ENCODE results near the gene SPINK1.
"Not testable (repeated sequence)": the region's sequence is repeated elsewhere in the genome, so short reads cannot be mapped to it uniquely, and the experiment has no call there.

Gene SPINK1
- long read RNA-seq, donor 1, transcript SPINK1-202 (2 exons, 244 nt), result minor isoform, 111 of 266 reads
- long read RNA-seq, donor 1, transcript SPINK1-201 (4 exons, 542 nt), result major isoform, 154 of 266 reads
- long read RNA-seq, donor 1, partial matches to known transcripts, result 0 of 266 reads
- long read RNA-seq, donor 1, other reads (novel, unspliced or antisense), result 0 of 266 reads
- long read RNA-seq, donor 2, transcript SPINK1-201 (4 exons, 542 nt), result major isoform, 20 of 33 reads
- long read RNA-seq, donor 2, transcript SPINK1-202 (2 exons, 244 nt), result minor isoform, 13 of 33 reads
- long read RNA-seq, donor 2, partial matches to known transcripts, result 0 of 33 reads
- long read RNA-seq, donor 2, other reads (novel, unspliced or antisense), result 0 of 33 reads
- long read RNA-seq, donor 3, transcript SPINK1-202 (2 exons, 244 nt), result minor isoform, 26 of 72 reads
- long read RNA-seq, donor 3, transcript SPINK1-201 (4 exons, 542 nt), result major isoform, 45 of 72 reads
- long read RNA-seq, donor 3, partial matches to known transcripts, result 0 of 72 reads
- long read RNA-seq, donor 3, other reads (novel, unspliced or antisense), result 0 of 72 reads
- long read RNA-seq, donor 4, transcript SPINK1-202 (2 exons, 244 nt), result minor isoform, 24 of 62 reads
- long read RNA-seq, donor 4, transcript SPINK1-201 (4 exons, 542 nt), result major isoform, 37 of 62 reads
- long read RNA-seq, donor 4, partial matches to known transcripts, result 0 of 62 reads
- long read RNA-seq, donor 4, other reads (novel, unspliced or antisense), result 0 of 62 reads
- long read RNA-seq, donor 5, partial matches to known transcripts, result 0 of 4 reads
- long read RNA-seq, donor 5, other reads (novel, unspliced or antisense), result 0 of 4 reads
- long read RNA-seq, donor 6, transcript SPINK1-202 (2 exons, 244 nt), result minor isoform, 35 of 86 reads
- long read RNA-seq, donor 6, transcript SPINK1-201 (4 exons, 542 nt), result major isoform, 50 of 86 reads
- long read RNA-seq, donor 6, partial matches to known transcripts, result 0 of 86 reads
- long read RNA-seq, donor 6, other reads (novel, unspliced or antisense), result 0 of 86 reads
- long read RNA-seq, donor 7, transcript SPINK1-202 (2 exons, 244 nt), result minor isoform, 44 of 134 reads
- long read RNA-seq, donor 7, transcript SPINK1-201 (4 exons, 542 nt), result major isoform, 88 of 134 reads
- long read RNA-seq, donor 7, partial matches to known transcripts, result 0 of 134 reads
- long read RNA-seq, donor 7, other reads (novel, unspliced or antisense), result 0 of 134 reads
- long read RNA-seq, donor 8, transcript SPINK1-201 (4 exons, 542 nt), result major isoform, 25 of 37 reads
- long read RNA-seq, donor 8, transcript SPINK1-202 (2 exons, 244 nt), result minor isoform, 12 of 37 reads
- long read RNA-seq, donor 8, partial matches to known transcripts, result 0 of 37 reads
- long read RNA-seq, donor 8, other reads (novel, unspliced or antisense), result 0 of 37 reads

GRCh38 chr5:147831465-147831864 is at the start of gene SPINK1:
Gene SPINK1 (minus strand): TSS chr5:147831671. CDS start chr5:147831577, 94 bp downstream.
- no peak for DNase-seq

- DNase-seq, result no peak
Measured at GRCh38 chr5:147880487-147880886, 49.0 kb upstream of the SPINK1 start.

GRCh38 chr5:147879784-147880183 is 48.3 kb upstream of the SPINK1 start:
- no peak for DNase-seq

GRCh38 chr5:147878066-147878759 is 46.7 kb upstream of the SPINK1 start, which contains the start of gene SCGB3A2:
Gene SCGB3A2 (plus strand): TSS chr5:147878711. CDS start chr5:147878804, 93 bp downstream.
- no peak for DNase-seq

- DNase-seq, result no peak
Measured at GRCh38 chr5:147876626-147877025, 45.2 kb upstream of the SPINK1 start.

- no peak for DNase-seq
Measured at GRCh38 chr5:147876141-147876540, 44.7 kb upstream of the SPINK1 start.

- no peak for DNase-seq
Measured at GRCh38 chr5:147874910-147875367, 43.5 kb upstream of the SPINK1 start.

- not testable (repeated sequence) for DNase-seq
Measured at GRCh38 chr5:147874118-147874875, 42.8 kb upstream of the SPINK1 start.

- DNase-seq, result not testable (repeated sequence)
Measured at GRCh38 chr5:147872744-147873435, 41.4 kb upstream of the SPINK1 start.

- DNase-seq, result not testable (repeated sequence)
Measured at GRCh38 chr5:147871980-147872549, 40.6 kb upstream of the SPINK1 start.

GRCh38 chr5:147869892-147870291 is 38.4 kb upstream of the SPINK1 start:
- not testable (repeated sequence) for DNase-seq

- no peak for DNase-seq
Measured at GRCh38 chr5:147869112-147869511, 37.6 kb upstream of the SPINK1 start.

- no peak for DNase-seq
Measured at GRCh38 chr5:147863454-147864158, 32.1 kb upstream of the SPINK1 start.

GRCh38 chr5:147860641-147861025 is 29.2 kb upstream of the SPINK1 start:
- no peak for DNase-seq

GRCh38 chr5:147859962-147860640 is 28.6 kb upstream of the SPINK1 start:
- DNase-seq, result no peak

GRCh38 chr5:147858565-147858964 is 27.1 kb upstream of the SPINK1 start:
- DNase-seq, result no peak

GRCh38 chr5:147857302-147858129 is 26.0 kb upstream of the SPINK1 start:
- no peak for DNase-seq

Data from right kidney (tissue), 9 donors.